Measurements from ENCODE around the gene XYLT2. TPM values are rescaled to one million over a fixed set of nuclear protein-coding genes. Genes with fewer than 3 reads are reported as not detected.

Gene XYLT2
- total and polyA plus RNA-seq, 9 of the 15 experiments (the other 6 are each of a cell fraction or from before 2014, with no cell fraction given), result 0.63 to 9.1 (median 4.3) TPM

GRCh38 chr17:50325906-50326305 lies 20.0 kb upstream of the XYLT2 start:
- WGBS (ENCODE audit: insufficient coverage, low coverage, missing lambda C conversion rate), result 7% methylated on average over 4 of the region's 4 CpGs

GRCh38 chr17:50326831-50327364 lies 19.0 kb upstream of the XYLT2 start:
- Histone ChIP-seq H3K9me3 (replicated peaks; ENCODE audit: control insufficient read depth, insufficient read depth, low read depth, low read length) (no peaks in the 10 kb centered on the region), H3K9me1 (ENCODE audit: control insufficient read depth, insufficient read depth, low read length) (no peaks in the 10 kb centered on the region), H3K4me2 (ENCODE audit: insufficient read depth, low read length) (no peak overlapping the region), H3K4me3 (no peak overlapping the region), H3K9ac (ENCODE audit: insufficient read depth in 1 of 2, low read depth in 2 of 2, low read length in 2 of 2) (no peak overlapping the region), H3K27me3 (ENCODE audit: control insufficient read depth in 2 of 2, insufficient read depth in 2 of 2, low read length in 2 of 2) (peaks cover 18 to 40% of the 10 kb centered on the region in 2 experiments), H3K4me1 (replicated peaks in 1 of 2; ENCODE audit: control insufficient read depth in 2 of 2, insufficient read depth in 2 of 2, low read length in 2 of 2) (peaks cover 0 to 3% of the 10 kb centered on the region in 2 experiments; a peak in 2 of 5 replicates), H3K27ac (ENCODE audit: extremely low read depth, low read depth, low read length) (no peak overlapping the region), H3K36me3 (ENCODE audit: control insufficient read depth, insufficient read depth, low read length) (no peaks in the 10 kb centered on the region), H3K79me2 (ENCODE audit: control insufficient read depth, insufficient read depth, low read length) (no peaks in the 10 kb centered on the region), H4K20me1 (replicated peaks; ENCODE audit: control insufficient read depth, insufficient read depth, low read length) (no peaks in the 10 kb centered on the region), H2AFZ (ENCODE audit: low read depth, low read length) (no peak overlapping the region)
- TF ChIP-seq HMBOX1 (IDR thresholded peaks at IDR 0.05) (no peak), HOMEZ (CRISPR knock-in tag; IDR thresholded peaks at IDR 0.05) (no peak), GABPB2 (CRISPR knock-in tag; conservative IDR thresholded peaks at IDR 0.05) (no peak), NCOA4 (IDR thresholded peaks at IDR 0.05; ENCODE audit: partially characterized antibody) (no peak), STAT5B (CRISPR knock-in tag; IDR thresholded peaks at IDR 0.05) (no peak), PRDM10 (IDR thresholded peaks at IDR 0.05; ENCODE audit: partially characterized antibody) (peak; percentile 57)
- ATAC-seq (no peak), DNase-seq (ENCODE audit: extremely low read depth in 1 of 4, low spot score in 3 of 4) (no peak), FAIRE-seq (no peak)
- ChIA-PET POLR2A (no interaction called here), CTCF (ENCODE audit: low intra/inter-chr PET ratio) (no interaction called here)
- intact Hi-C loops (cut with micrococcal nuclease) (no loop called here), in situ Hi-C loops (cut with MboI) (no loop called here)
- BruUV-seq (replicated peaks), result no TSS peak
- 13% methylated on average over 9 of the region's 9 CpGs for WGBS (ENCODE audit: insufficient coverage, low coverage, missing lambda C conversion rate)

More at GRCh38 chr17:50325906-50326305, 20.0 kb upstream of the XYLT2 start:
- Histone ChIP-seq H3K4me2 (ENCODE audit: insufficient read depth, low read length) (no peak overlapping the region), H3K9me1 (ENCODE audit: control insufficient read depth, insufficient read depth, low read length) (no peaks in the 10 kb centered on the region), H3K9me3 (replicated peaks; ENCODE audit: control insufficient read depth, insufficient read depth, low read depth, low read length) (no peaks in the 10 kb centered on the region), H3K9ac (ENCODE audit: insufficient read depth in 1 of 2, low read depth in 2 of 2, low read length in 2 of 2) (no peak overlapping the region; a peak in 1 of 4 replicates), H2AFZ (ENCODE audit: low read depth, low read length) (no peak overlapping the region), H3K27ac (ENCODE audit: extremely low read depth, low read depth, low read length) (no peak overlapping the region), H3K79me2 (ENCODE audit: control insufficient read depth, insufficient read depth, low read length) (no peaks in the 10 kb centered on the region), H4K20me1 (replicated peaks; ENCODE audit: control insufficient read depth, insufficient read depth, low read length) (no peaks in the 10 kb centered on the region), H3K4me3 (no peak overlapping the region), H3K4me1 (replicated peaks in 1 of 2; ENCODE audit: control insufficient read depth in 2 of 2, insufficient read depth in 2 of 2, low read length in 2 of 2) (peaks cover 0 to 3% of the 10 kb centered on the region in 2 experiments; a peak in 2 of 5 replicates), H3K27me3 (ENCODE audit: control insufficient read depth in 2 of 2, insufficient read depth in 2 of 2, low read length in 2 of 2) (peaks cover 13 to 30% of the 10 kb centered on the region in 2 experiments), H3K36me3 (ENCODE audit: control insufficient read depth, insufficient read depth, low read length) (no peaks in the 10 kb centered on the region)
- no TSS peak for BruUV-seq (replicated peaks)
- TF ChIP-seq CBX3 (IDR thresholded peaks at IDR 0.05; ENCODE audit: borderline replicate concordance in 1 of 2, low read length in 2 of 2) (no peak), NCOA1 (IDR thresholded peaks at IDR 0.05; ENCODE audit: low read depth) (no peak), ZNF239 (CRISPR knock-in tag; IDR thresholded peaks at IDR 0.05) (no peak)
- DNase-seq (ENCODE audit: extremely low read depth in 1 of 4, low spot score in 3 of 4) (no peak), ATAC-seq (no peak), FAIRE-seq (no peak)
- in situ Hi-C loops (cut with MboI), result no loop called here
- CTCF ChIA-PET (ENCODE audit: low intra/inter-chr PET ratio), result interaction anchor here (1.5 kb wide), 1 partner anchor 126 kb away, joined by 4 read pairs; no protein-coding TSS in a partner anchor
- intact Hi-C loops (cut with micrococcal nuclease), result no loop called here
- POLR2A ChIA-PET, result no interaction called here

Data from K562 (cell line).